ENCODE data around the gene LIPN. TPM values are rescaled to one million over a fixed set of nuclear protein-coding genes. Genes with fewer than 3 reads are reported as not detected.

LIPN gene, protein sequence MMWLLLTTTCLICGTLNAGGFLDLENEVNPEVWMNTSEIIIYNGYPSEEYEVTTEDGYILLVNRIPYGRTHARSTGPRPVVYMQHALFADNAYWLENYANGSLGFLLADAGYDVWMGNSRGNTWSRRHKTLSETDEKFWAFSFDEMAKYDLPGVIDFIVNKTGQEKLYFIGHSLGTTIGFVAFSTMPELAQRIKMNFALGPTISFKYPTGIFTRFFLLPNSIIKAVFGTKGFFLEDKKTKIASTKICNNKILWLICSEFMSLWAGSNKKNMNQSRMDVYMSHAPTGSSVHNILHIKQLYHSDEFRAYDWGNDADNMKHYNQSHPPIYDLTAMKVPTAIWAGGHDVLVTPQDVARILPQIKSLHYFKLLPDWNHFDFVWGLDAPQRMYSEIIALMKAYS
- polyA plus RNA-seq (not detected in 2 replicates), polyA minus RNA-seq (not detected in 2 replicates)

- Histone ChIP-seq H3K4me2 (ENCODE audit: low read length) (no peak within 1 kb of the TSS), H3K79me2 (replicated peaks; ENCODE audit: insufficient read depth, low read length) (no peaks in the 10 kb centered on the region), H3K27ac (ENCODE audit: low read length) (no peak within 1 kb of the TSS), H3K9me2 (ENCODE audit: insufficient read depth, low read length) (no peaks in the 10 kb centered on the region), H3K4me3 (ENCODE audit: low read length) (no peak within 1 kb of the TSS), H3F3A (ENCODE audit: insufficient read depth, low read length, poor library complexity, severe bottlenecking) (no peaks in the 10 kb centered on the region), H3K9ac (ENCODE audit: low read length) (no peak within 1 kb of the TSS), H3K27me3 (ENCODE audit: insufficient read depth, low read depth, low read length) (no peaks in the 10 kb centered on the region), H3K36me3 (ENCODE audit: insufficient read depth, low read length) (no peaks in the 10 kb centered on the region), H4K20me1 (ENCODE audit: insufficient read depth) (no peaks in the 10 kb centered on the region), H2AFZ (ENCODE audit: low read depth, low read length) (no peak within 1 kb of the TSS), H3K9me3 (ENCODE audit: low read length) (no peaks in the 10 kb centered on the region)
- TF ChIP-seq MXI1 (conservative IDR thresholded peaks at IDR 0.05; ENCODE audit: poor library complexity, severe bottlenecking) (no peak), EP300 (conservative IDR thresholded peaks at IDR 0.05; ENCODE audit: poor library complexity, severe bottlenecking) (no peak), SMC3 (conservative IDR thresholded peaks at IDR 0.05; ENCODE audit: poor library complexity) (no peak), EZH2 (IDR thresholded peaks at IDR 0.05; ENCODE audit: borderline replicate concordance, insufficient read depth, low read length, poor library complexity, severe bottlenecking) (no peak), TAF1 (IDR thresholded peaks at IDR 0.05; ENCODE audit: low read depth) (no peak), RAD21 (conservative IDR thresholded peaks at IDR 0.05) (no peak), POLR2AphosphoS5 (IDR thresholded peaks at IDR 0.05) (no peak), CTCF (IDR thresholded peaks at IDR 0.05; ENCODE audit: poor library complexity, severe bottlenecking) (no peak)
- TF ChIP-seq, protein P1, sequence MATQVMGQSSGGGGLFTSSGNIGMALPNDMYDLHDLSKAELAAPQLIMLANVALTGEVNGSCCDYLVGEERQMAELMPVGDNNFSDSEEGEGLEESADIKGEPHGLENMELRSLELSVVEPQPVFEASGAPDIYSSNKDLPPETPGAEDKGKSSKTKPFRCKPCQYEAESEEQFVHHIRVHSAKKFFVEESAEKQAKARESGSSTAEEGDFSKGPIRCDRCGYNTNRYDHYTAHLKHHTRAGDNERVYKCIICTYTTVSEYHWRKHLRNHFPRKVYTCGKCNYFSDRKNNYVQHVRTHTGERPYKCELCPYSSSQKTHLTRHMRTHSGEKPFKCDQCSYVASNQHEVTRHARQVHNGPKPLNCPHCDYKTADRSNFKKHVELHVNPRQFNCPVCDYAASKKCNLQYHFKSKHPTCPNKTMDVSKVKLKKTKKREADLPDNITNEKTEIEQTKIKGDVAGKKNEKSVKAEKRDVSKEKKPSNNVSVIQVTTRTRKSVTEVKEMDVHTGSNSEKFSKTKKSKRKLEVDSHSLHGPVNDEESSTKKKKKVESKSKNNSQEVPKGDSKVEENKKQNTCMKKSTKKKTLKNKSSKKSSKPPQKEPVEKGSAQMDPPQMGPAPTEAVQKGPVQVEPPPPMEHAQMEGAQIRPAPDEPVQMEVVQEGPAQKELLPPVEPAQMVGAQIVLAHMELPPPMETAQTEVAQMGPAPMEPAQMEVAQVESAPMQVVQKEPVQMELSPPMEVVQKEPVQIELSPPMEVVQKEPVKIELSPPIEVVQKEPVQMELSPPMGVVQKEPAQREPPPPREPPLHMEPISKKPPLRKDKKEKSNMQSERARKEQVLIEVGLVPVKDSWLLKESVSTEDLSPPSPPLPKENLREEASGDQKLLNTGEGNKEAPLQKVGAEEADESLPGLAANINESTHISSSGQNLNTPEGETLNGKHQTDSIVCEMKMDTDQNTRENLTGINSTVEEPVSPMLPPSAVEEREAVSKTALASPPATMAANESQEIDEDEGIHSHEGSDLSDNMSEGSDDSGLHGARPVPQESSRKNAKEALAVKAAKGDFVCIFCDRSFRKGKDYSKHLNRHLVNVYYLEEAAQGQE (IDR thresholded peaks at IDR 0.05; ENCODE audit: borderline replicate concordance) = no peak
Measured at GRCh38 chr10:88759366-88760101, at the start of gene LIPN. Gene LIPN, plus strand, starts transcription at chr10:88760020. Its CDS starts 1,386 bp downstream, at chr10:88761406.

- Histone ChIP-seq H3F3A (ENCODE audit: insufficient read depth, low read length, poor library complexity, severe bottlenecking) (no peaks in the 10 kb centered on the region), H3K27ac (ENCODE audit: low read length) (no peak overlapping the region), H3K4me2 (ENCODE audit: low read length) (no peak overlapping the region), H3K9me3 (ENCODE audit: low read length) (no peaks in the 10 kb centered on the region), H3K36me3 (ENCODE audit: insufficient read depth, low read length) (no peaks in the 10 kb centered on the region), H3K79me2 (replicated peaks; ENCODE audit: insufficient read depth, low read length) (no peaks in the 10 kb centered on the region), H3K4me3 (ENCODE audit: low read length) (no peak overlapping the region), H4K20me1 (ENCODE audit: insufficient read depth) (no peaks in the 10 kb centered on the region), H2AFZ (ENCODE audit: low read depth, low read length) (no peak overlapping the region), H3K9ac (ENCODE audit: low read length) (no peak overlapping the region), H3K9me2 (ENCODE audit: insufficient read depth, low read length) (no peaks in the 10 kb centered on the region), H3K27me3 (ENCODE audit: insufficient read depth, low read depth, low read length) (no peaks in the 10 kb centered on the region)
- TF ChIP-seq MXI1 (conservative IDR thresholded peaks at IDR 0.05; ENCODE audit: poor library complexity, severe bottlenecking) = no peak
- TF ChIP-seq POLR2AphosphoS5 (IDR thresholded peaks at IDR 0.05) = no peak
- TF ChIP-seq SMC3 (conservative IDR thresholded peaks at IDR 0.05; ENCODE audit: poor library complexity) = no peak
- TF ChIP-seq EP300 (conservative IDR thresholded peaks at IDR 0.05; ENCODE audit: poor library complexity, severe bottlenecking) = no peak
- no peak for TF ChIP-seq EZH2 (IDR thresholded peaks at IDR 0.05; ENCODE audit: borderline replicate concordance, insufficient read depth, low read length, poor library complexity, severe bottlenecking)
- TF ChIP-seq RAD21 (conservative IDR thresholded peaks at IDR 0.05) = no peak
- TF ChIP-seq CTCF (IDR thresholded peaks at IDR 0.05; ENCODE audit: poor library complexity, severe bottlenecking) = no peak
- TF ChIP-seq TAF1 (IDR thresholded peaks at IDR 0.05; ENCODE audit: low read depth) = no peak
- TF ChIP-seq, protein P1 (IDR thresholded peaks at IDR 0.05; ENCODE audit: borderline replicate concordance) = no peak
Measured at GRCh38 chr10:88715517-88715916, 44.3 kb upstream of the LIPN start.

Data from neural cell (in vitro differentiated cells).